ENCODE data around the gene PGP.

DNA sequence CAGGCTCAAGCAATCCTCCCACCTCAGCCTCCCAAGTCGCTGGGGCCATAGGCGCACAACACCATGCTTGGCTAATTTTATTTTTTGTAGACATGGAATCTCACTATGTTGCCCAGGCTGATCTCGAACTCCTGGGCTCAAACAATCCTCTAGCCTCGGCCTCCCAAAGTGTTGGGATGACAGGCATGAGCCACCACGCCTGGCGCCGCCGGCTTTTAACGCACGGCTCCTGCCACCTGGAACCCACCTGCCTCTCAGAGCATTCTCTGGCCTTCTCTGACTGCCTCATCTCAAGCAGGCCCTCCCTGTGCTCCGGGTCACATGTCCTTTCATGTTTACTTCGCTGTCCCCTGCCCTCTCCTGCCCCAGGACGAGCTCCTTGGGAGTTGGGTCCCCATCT is 28.6 kb downstream of the PGP start:
- TF ChIP-seq, protein P1, sequence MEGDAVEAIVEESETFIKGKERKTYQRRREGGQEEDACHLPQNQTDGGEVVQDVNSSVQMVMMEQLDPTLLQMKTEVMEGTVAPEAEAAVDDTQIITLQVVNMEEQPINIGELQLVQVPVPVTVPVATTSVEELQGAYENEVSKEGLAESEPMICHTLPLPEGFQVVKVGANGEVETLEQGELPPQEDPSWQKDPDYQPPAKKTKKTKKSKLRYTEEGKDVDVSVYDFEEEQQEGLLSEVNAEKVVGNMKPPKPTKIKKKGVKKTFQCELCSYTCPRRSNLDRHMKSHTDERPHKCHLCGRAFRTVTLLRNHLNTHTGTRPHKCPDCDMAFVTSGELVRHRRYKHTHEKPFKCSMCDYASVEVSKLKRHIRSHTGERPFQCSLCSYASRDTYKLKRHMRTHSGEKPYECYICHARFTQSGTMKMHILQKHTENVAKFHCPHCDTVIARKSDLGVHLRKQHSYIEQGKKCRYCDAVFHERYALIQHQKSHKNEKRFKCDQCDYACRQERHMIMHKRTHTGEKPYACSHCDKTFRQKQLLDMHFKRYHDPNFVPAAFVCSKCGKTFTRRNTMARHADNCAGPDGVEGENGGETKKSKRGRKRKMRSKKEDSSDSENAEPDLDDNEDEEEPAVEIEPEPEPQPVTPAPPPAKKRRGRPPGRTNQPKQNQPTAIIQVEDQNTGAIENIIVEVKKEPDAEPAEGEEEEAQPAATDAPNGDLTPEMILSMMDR (IDR thresholded peaks at IDR 0.05; ENCODE audit: low read length): no peak
- TF ChIP-seq EZH2phosphoT487 (IDR thresholded peaks at IDR 0.05; ENCODE audit: low read length) (no peak), EZH2 (optimal IDR thresholded peaks at IDR 0.05; ENCODE audit: low read depth, low read length) (no peak)

All from MM.1S (cell line).